Fibroblast of villous mesenchyme (primary cell): ENCODE results near the gene SURF1. TPM values are rescaled to one million over a fixed set of nuclear protein-coding genes. Genes with fewer than 3 reads are reported as not detected.

Experiments
- DNase-seq: peaks from one replicate; pipeline ENCODE4 v3.0.0-alpha.2; 2010; ENCODE audit warnings: low read depth
- H3K4me3 ChIP-seq: 2 replicates; pipeline ENCODE4 v1.5.1; 2011; ENCODE audit warnings: low read depth, mild to moderate bottlenecking, low read length
- total RNA-seq: library from RNA; depleted of rRNA; stranded (reverse); fragments of >200 nt; gene quantifications from 2 replicates; pipeline ENCODE4 v1.2.3, GENCODE V29; 2012
- TF ChIP-seq, protein P1 (sequence below): IDR thresholded peaks from 2 replicates; pipeline ENCODE4 v1.5.1; 2012; ENCODE audit warnings: low read depth, mild to moderate bottlenecking, low read length; ENCODE audit not compliant: insufficient read depth

The SURF1 gene
- total RNA-seq, 1 donor, result 13.4 TPM

DNA sequence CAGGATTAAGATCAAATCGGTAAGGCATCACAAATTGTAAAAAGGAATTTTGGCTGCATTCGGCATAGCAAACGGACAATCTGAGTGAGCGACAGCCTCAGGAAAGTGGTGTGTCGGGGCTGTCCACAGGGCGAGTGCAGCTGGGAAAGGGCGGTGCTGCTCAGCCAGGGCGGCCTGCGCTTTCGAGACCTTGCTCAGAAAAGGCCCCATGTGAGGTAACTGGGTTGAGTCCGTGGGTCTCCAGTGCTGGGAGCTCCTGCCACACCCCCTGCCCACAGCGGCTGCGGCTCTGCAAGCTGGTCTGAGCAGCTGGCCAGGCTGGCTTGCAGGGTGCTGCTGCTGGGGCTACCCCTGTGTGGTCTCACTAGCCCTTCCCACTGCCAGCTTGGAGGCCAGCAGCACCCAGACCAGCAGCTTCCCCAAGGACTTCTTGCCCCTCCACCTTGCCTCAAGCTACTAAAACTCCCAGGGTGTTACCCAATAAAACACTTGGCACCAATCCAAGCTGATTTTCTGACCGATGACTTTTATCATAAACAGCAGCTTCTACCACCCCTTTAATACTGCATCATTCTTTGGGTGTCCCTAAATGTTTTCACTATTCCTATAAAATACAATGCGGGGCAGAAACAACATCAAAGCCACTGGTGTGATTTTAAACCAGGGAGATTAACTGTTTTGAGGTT, 6.2 kb upstream of the SURF1 start:
- TF ChIP-seq, protein P1, sequence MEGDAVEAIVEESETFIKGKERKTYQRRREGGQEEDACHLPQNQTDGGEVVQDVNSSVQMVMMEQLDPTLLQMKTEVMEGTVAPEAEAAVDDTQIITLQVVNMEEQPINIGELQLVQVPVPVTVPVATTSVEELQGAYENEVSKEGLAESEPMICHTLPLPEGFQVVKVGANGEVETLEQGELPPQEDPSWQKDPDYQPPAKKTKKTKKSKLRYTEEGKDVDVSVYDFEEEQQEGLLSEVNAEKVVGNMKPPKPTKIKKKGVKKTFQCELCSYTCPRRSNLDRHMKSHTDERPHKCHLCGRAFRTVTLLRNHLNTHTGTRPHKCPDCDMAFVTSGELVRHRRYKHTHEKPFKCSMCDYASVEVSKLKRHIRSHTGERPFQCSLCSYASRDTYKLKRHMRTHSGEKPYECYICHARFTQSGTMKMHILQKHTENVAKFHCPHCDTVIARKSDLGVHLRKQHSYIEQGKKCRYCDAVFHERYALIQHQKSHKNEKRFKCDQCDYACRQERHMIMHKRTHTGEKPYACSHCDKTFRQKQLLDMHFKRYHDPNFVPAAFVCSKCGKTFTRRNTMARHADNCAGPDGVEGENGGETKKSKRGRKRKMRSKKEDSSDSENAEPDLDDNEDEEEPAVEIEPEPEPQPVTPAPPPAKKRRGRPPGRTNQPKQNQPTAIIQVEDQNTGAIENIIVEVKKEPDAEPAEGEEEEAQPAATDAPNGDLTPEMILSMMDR, result no peak
- H3K4me3 ChIP-seq, result no peak overlapping the region
- DNase-seq, result peak; percentile 57

DNA sequence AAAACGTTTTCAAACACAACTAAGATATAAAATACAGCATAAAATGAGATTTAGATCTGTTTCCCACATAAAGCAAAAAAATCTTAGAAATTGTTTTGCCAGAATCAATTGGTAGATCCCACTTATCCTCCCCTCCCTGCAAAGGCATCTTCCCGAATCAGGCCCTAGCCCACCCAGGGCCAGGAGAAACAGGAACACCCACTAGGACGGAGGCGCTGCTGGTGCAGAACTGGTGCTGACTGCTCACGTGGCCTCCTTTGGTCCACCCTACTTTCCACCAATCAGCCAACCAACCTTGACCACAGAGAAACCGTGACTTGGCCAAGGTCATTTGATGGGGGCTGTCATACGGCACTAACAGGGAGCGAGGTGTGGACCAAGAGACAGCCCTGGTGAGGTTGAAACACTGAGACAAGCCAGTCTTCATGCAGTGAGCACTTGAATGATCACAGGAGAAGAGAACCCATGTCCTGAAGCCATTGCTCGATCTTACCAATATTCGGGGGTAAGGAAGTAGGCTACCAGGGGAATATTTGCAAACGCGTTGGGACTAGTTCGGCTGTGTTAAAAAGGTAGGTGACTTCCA, 5.3 kb upstream of the SURF1 start:
- TF ChIP-seq, protein P1, result no peak
- DNase-seq, result no peak
- H3K4me3 ChIP-seq, result no peak overlapping the region

DNA sequence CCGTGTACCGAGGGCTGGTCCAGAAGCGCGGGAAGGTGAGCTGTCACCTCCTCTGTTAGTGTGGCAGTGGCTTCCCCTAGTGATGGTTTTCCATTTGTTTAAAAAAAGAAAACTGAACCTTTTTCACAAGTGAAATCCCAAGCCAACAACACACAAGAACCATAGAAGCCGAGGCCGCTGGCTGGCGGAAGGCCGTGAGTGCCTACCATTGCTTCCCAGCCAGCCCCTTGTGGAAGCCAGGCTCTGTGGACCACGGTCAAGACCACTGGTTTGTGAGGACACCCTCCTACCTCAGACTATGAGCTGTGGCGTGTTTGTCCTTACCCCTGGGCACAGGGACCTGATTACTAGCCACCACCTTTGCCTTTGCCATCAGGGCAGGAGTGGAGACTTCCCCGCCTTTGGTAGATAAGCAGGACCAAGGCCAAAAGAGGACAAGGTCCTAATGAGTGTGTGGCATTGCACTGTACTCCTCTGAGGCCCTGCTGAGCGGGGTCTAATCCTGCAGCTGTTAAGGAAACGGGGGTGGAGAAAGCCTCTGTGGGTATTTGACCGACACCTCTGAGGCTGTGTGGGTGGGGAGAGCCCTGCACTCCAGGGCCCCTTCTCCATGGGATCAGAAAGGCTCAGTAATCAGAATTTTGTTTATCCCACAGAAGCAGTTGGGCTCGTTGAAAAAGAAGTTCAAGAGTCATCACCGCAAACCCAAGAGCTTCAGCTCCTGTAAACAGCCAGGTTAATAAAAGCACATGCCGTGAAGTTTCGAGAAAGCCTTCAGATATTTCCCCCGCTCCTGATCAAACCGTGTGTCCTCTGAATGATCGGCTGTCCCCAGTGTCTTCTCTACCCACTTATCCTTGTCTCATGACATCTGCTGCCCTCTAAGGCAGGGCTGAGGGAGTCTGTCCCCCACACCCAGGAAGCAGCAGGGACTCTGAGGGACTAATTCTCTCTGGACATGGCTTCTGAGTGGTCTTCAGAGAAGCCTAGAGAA, 4.4 kb upstream of the SURF1 start:
- no peak overlapping the region for H3K4me3 ChIP-seq
- TF ChIP-seq, protein P1, result no peak
- DNase-seq, result peak; percentile 39

DNA sequence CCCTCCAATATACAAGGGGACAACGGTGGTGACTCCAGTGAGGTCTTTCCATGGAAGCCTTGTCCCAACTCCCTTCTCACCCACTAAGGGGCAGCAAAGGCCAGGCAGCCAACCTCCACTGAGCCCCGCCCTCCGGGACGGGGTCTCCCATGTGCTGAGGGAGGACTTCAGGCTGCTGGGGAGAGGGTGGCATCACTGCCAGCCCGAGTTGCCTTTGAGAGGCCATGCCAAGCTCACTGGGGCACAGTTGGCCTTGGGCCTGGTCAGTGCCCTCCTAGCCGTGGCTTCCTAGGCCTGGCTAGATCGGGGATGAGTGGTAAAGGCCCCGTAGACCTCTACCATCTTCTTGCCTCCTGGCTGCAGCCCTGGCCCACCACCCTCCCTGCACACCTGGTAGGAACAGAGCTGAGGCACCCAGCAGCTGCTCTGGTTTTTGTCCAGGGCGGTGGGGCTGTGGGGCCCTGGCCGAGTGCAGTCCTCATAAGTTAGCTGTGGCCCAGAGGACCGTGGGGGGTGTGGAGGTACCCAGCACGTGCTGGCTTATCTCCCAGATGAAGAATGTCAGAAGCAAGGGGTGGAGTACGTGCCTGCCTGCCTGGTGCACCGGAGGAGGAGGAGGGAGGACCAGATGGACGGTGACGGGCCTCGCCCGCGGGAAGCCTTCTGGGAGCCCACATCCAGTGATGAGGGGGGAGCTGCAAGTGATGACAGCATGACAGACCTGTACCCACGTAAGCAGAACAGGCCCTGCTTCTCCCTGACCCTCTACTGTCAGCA, 3.3 kb upstream of the SURF1 start:
- no peak overlapping the region for H3K4me3 ChIP-seq
- TF ChIP-seq, protein P1, result peak; percentile 40
- no peak for DNase-seq

DNA sequence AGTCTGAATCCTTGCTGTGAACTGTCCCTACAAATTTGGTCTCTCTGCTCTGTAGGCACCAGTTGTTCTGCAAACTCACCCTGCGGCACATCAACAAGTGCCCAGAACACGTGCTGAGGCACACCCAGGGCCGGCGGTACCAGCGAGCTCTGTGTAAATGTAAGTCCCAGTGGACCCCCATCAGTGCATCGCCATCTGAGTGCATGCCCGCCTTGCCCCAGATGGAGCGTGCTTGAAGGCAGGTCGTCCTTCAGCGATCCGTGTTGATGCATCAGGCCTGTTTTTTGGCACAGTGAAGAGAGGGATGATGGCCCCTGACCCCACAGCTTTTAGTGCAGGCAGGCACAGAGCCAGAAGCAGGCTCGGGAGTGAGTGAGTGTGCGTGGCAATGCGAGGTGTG, 1.4 kb upstream of the SURF1 start:
- no peak overlapping the region for H3K4me3 ChIP-seq
- no peak for DNase-seq

More for the DNA sequence above, 1.4 kb upstream of the SURF1 start:
- TF ChIP-seq, protein P1, result no peak
